ENCODE data around the gene CHD3.

The CHD3 gene

GRCh38 chr17:7862692-7863437 lies 25.7 kb upstream of the CHD3 start (continued):
- no peak for TF ChIP-seq ZNF169 (tag by site-specific recombination; IDR thresholded peaks at IDR 0.05)
- TF ChIP-seq ZSCAN16 (tag by site-specific recombination; IDR thresholded peaks at IDR 0.05) = no peak
- TF ChIP-seq ZNF510 (tag by site-specific recombination; IDR thresholded peaks at IDR 0.05; ENCODE audit: insufficient replicate concordance) = no peak
- TF ChIP-seq, protein P1, sequence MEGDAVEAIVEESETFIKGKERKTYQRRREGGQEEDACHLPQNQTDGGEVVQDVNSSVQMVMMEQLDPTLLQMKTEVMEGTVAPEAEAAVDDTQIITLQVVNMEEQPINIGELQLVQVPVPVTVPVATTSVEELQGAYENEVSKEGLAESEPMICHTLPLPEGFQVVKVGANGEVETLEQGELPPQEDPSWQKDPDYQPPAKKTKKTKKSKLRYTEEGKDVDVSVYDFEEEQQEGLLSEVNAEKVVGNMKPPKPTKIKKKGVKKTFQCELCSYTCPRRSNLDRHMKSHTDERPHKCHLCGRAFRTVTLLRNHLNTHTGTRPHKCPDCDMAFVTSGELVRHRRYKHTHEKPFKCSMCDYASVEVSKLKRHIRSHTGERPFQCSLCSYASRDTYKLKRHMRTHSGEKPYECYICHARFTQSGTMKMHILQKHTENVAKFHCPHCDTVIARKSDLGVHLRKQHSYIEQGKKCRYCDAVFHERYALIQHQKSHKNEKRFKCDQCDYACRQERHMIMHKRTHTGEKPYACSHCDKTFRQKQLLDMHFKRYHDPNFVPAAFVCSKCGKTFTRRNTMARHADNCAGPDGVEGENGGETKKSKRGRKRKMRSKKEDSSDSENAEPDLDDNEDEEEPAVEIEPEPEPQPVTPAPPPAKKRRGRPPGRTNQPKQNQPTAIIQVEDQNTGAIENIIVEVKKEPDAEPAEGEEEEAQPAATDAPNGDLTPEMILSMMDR (tag by site-specific recombination; IDR thresholded peaks at IDR 0.05) = peak; percentile 67
- TF ChIP-seq IKZF3 (tag by site-specific recombination; IDR thresholded peaks at IDR 0.05) = peak; percentile 94
- no peak for TF ChIP-seq ZNF768 (tag by site-specific recombination; IDR thresholded peaks at IDR 0.05)
- no peak for TF ChIP-seq ZNF621 (tag by site-specific recombination; IDR thresholded peaks at IDR 0.05)
- 0 out of 2 replicates have a peak, but pooled peaks have one; percentile 41 for TF ChIP-seq ZNF561 (tag by site-specific recombination; IDR thresholded peaks at IDR 0.05; ENCODE audit: borderline replicate concordance)
- TF ChIP-seq ZNF366 (tag by site-specific recombination; conservative IDR thresholded peaks at IDR 0.05) = no peak
- no peak for TF ChIP-seq TCF7L2 (IDR thresholded peaks at IDR 0.05; ENCODE audit: borderline replicate concordance, low read depth, low read length)
- no peak for TF ChIP-seq ZNF514 (tag by site-specific recombination; IDR thresholded peaks at IDR 0.05)
- TF ChIP-seq ZNF362 (tag by site-specific recombination; IDR thresholded peaks at IDR 0.05) = peak; percentile 96
- no peak for TF ChIP-seq ZNF596 (tag by site-specific recombination; IDR thresholded peaks at IDR 0.05)
- TF ChIP-seq ZEB2 (tag by site-specific recombination; IDR thresholded peaks at IDR 0.05) = peak; percentile 20; the same call in 1 of the 2 replicates
- TF ChIP-seq ZNF341 (tag by site-specific recombination; IDR thresholded peaks at IDR 0.05; ENCODE audit: low read depth) = 0 out of 2 replicates have a peak, but pooled peaks have one; percentile 21
- TF ChIP-seq ZNF626 (tag by site-specific recombination; IDR thresholded peaks at IDR 0.05) = no peak
- TF ChIP-seq ZNF16 (tag by site-specific recombination; IDR thresholded peaks at IDR 0.05; ENCODE audit: low read depth) = no peak
- peak; percentile 50 for TF ChIP-seq ZNF335 (tag by site-specific recombination; conservative IDR thresholded peaks at IDR 0.05)
- no peak for TF ChIP-seq ZNF138 (tag by site-specific recombination; IDR thresholded peaks at IDR 0.05; ENCODE audit: borderline replicate concordance)
- peak; percentile 20; the same call in 1 of the 2 replicates for TF ChIP-seq KLF8 (tag by site-specific recombination; IDR thresholded peaks at IDR 0.05)
- TF ChIP-seq, protein P2, sequence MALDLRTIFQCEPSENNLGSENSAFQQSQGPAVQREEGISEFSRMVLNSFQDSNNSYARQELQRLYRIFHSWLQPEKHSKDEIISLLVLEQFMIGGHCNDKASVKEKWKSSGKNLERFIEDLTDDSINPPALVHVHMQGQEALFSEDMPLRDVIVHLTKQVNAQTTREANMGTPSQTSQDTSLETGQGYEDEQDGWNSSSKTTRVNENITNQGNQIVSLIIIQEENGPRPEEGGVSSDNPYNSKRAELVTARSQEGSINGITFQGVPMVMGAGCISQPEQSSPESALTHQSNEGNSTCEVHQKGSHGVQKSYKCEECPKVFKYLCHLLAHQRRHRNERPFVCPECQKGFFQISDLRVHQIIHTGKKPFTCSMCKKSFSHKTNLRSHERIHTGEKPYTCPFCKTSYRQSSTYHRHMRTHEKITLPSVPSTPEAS (tag by site-specific recombination; IDR thresholded peaks at IDR 0.05) = no peak
- TF ChIP-seq WT1 (tag by site-specific recombination; IDR thresholded peaks at IDR 0.05) = no peak
- TF ChIP-seq ZNF37A (tag by site-specific recombination; IDR thresholded peaks at IDR 0.05) = no peak
- TF ChIP-seq ZBTB1 (tag by site-specific recombination; IDR thresholded peaks at IDR 0.05) = no peak
- 0 out of 2 replicates have a peak, but pooled peaks have one; percentile 32 for TF ChIP-seq PATZ1 (tag by site-specific recombination; IDR thresholded peaks at IDR 0.05)
- TF ChIP-seq, protein P3, sequence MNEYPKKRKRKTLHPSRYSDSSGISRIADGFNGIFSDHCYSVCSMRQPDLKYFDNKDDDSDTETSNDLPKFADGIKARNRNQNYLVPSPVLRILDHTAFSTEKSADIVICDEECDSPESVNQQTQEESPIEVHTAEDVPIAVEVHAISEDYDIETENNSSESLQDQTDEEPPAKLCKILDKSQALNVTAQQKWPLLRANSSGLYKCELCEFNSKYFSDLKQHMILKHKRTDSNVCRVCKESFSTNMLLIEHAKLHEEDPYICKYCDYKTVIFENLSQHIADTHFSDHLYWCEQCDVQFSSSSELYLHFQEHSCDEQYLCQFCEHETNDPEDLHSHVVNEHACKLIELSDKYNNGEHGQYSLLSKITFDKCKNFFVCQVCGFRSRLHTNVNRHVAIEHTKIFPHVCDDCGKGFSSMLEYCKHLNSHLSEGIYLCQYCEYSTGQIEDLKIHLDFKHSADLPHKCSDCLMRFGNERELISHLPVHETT (tag by site-specific recombination; IDR thresholded peaks at IDR 0.05) = no peak
